Right renal cortex interstitium (tissue), 3 donors: Measurements from ENCODE around the gene TMPRSS3. TPM values are rescaled to one million over a fixed set of nuclear protein-coding genes. Genes with fewer than 3 reads are reported as not detected.

ENCODE experiments used
- DNase-seq, 3 donors: peaks; one replicate each; pipeline ENCODE4 v3.0.0-alpha.2; 2013; ENCODE audit warnings: low read depth in 3 of 3, low spot score in 2 of 3
- polyA plus RNA-seq, 3 donors: library from polyadenylated mRNA; unstranded; fragments of 120-200 nt; gene quantifications; one replicate each; pipeline ENCODE4 v1.2.1, GENCODE V29; 2013; ENCODE audit not compliant: insufficient read length in 3 of 3

Gene TMPRSS3
- polyA plus RNA-seq, 3 donors: 1.8 to 2.4 (median 2.1) TPM

GRCh38 chr21:42338729-42339715, 56.8 kb downstream of the TMPRSS3 start:
- DNase-seq: no peak

- peak; percentile 67 to 73 (median 68) for DNase-seq
These were observed 57.8 kb downstream of the TMPRSS3 start for GRCh38 chr21:42337830-42338728.

DNA sequence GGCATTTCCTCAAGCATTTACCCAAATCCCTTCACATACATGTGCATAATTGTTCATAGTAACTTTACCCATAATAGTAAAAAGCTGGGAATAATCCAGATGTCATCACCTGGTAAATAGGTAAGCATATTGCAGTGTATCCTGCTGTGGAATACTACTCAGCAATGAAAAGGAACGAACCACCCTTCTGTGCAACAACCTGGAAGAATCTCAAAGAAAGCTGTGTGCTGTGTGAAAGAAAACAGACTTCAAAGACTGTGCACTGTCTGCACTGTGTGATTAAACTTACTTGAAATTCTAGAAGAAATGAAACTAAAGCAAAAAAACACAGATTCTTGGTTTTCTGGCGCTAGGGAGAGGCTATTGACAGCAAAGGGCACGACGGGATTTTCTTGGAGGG, 58.6 kb downstream of the TMPRSS3 start:
- DNase-seq: no peak

- no peak for DNase-seq
These were observed 59.8 kb downstream of the TMPRSS3 start for GRCh38 chr21:42336054-42336453.

DNA sequence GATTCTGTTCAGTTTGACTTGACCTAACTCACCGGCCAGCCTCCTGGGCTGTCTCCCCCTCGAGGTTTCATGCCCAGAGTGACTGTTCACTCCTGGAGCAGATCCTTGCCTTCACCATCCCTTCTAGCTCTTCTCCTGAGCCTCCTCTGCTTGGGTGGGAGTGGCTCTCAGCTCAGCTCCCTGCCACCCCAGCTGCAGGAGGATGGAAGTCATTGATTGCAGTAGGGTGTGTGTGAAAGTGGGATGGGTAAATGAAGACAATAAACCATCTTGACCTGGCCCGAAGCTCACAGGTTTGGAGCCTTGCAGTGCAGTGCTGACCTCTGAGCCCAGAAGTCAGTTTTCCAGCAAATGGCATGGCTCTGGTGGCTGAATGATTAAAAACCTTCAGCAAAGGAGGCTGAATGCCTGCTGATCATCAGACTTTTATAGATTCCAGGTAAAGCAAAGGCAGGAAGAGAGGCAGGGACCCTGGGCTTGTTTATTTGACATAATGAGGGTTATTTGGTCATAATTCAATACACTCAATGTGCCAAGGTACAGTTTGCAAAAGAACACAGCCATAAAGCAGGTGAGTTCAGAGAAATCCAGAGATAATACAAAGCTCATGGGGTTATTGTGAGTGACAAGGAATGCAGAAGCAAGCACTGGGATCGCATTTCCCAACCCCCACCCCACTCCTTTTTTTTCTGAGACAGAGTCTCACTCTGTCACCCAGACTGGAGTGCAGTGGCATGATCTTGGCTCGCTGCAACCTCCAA, 63.1 kb downstream of the TMPRSS3 start:
- DNase-seq: no peak

- no peak for DNase-seq
These were observed 64.2 kb downstream of the TMPRSS3 start for GRCh38 chr21:42331660-42332059.

GRCh38 chr21:42330380-42331371, 65.2 kb downstream of the TMPRSS3 start:
- DNase-seq: no peak

- no peak for DNase-seq
These were observed 71.0 kb downstream of the TMPRSS3 start for GRCh38 chr21:42324896-42325295.

Other genes starting within 250 kb of the TMPRSS3 start
- 10 to 100 TPM in 1 of 3 donors, 1 to 10 TPM in 2; 8.7 to 11.3 (median 9.8) TPM for gene ABCG1, start 176.9 kb downstream of the TMPRSS3 start, polyA plus RNA-seq
- 1 to 10 TPM; 1.9 to 3.7 (median 2.2) TPM for gene TFF3, start 80.6 kb downstream of the TMPRSS3 start, polyA plus RNA-seq
- not detected for gene TFF2, start 45.1 kb downstream of the TMPRSS3 start, polyA plus RNA-seq
- gene TFF1, start 29.5 kb downstream of the TMPRSS3 start, polyA plus RNA-seq: not detected
- gene UBASH3A, start 7.8 kb upstream of the TMPRSS3 start, polyA plus RNA-seq: under 1 TPM in 2 of 3 donors, not detected in 1; 0.06 to 0.15 TPM
- gene RSPH1, start 100.2 kb upstream of the TMPRSS3 start, polyA plus RNA-seq: 10 to 100 TPM; 12.4 to 15.3 (median 15.1) TPM
- 1 to 10 TPM; 5.9 to 6.8 (median 6.7) TPM for gene SLC37A1, start 117.8 kb upstream of the TMPRSS3 start, polyA plus RNA-seq